GM12878 (cell line): ENCODE results near the gene TSC2. TPM values are rescaled to one million over a fixed set of nuclear protein-coding genes. Genes with fewer than 3 reads are reported as not detected.
"Not testable (repeated sequence)": the region's sequence is repeated elsewhere in the genome, so short reads cannot be mapped to it uniquely, and the experiment has no call there.

Experiments
- ATAC-seq: fragments of 200-7000 bp; cut with Tn5 transposase; 3 replicates; pipeline ENCODE4 v1.9.1; 2020; ENCODE audit warnings: mild to moderate bottlenecking, moderate library complexity
- BruUV-seq: library from RNA; stranded (reverse); fragments of 400-500 nt; replicated peaks from 2 replicates; lab custom pipeline; 2021; lab: Mats Ljungman, UMichigan
- CTCF ChIA-PET: fragments of 300-600 bp; sonication (Branson Sonifier 250); formaldehyde crosslinking; extraction: SDS; loops from one replicate; lab custom pipeline; 2021; ENCODE audit warnings: inconsistent platforms; lab: Yijun Ruan, JAX
- POLR2A ChIA-PET: fragments of 350-600 bp; formaldehyde crosslinking; extraction: SDS; loops from one replicate; lab custom pipeline; 2021; ENCODE audit warnings: inconsistent platforms; lab: Charles Lee
- RAD21 ChIA-PET: fragments of 300-600 bp; sonication (Branson Sonifier 250); formaldehyde crosslinking; loops from one replicate; lab custom pipeline; 2023; ENCODE audit warnings: antibody characterized with exemption; ENCODE audit not compliant: unreplicated experiment; lab: Charles Lee
- SMC1A ChIA-PET: fragments of 300-600 bp; sonication (Branson Sonifier 250); formaldehyde crosslinking; loops from one replicate; lab custom pipeline; 2023; ENCODE audit not compliant: unreplicated experiment, uncharacterized antibody; lab: Charles Lee
- DNase-seq: peaks from one replicate; pipeline ENCODE4 v3.0.0-alpha.2; 2011; ENCODE audit warnings: low read depth, low spot score
- FAIRE-seq: peaks from 3 replicates; lab custom pipeline; 2011; peaks lifted over from hg19 to GRCh38; lab: Jason Lieb, UNC
- H2AFZ ChIP-seq: 2 replicates; pipeline ENCODE4 v1.6.0; 2011; ENCODE audit warnings: low read depth, low read length, control low read depth; ENCODE audit not compliant: control insufficient read depth
- H3K27ac ChIP-seq: 2 replicates; pipeline ENCODE4 v1.5.1; 2011; ENCODE audit warnings: control low read depth; ENCODE audit not compliant: control insufficient read depth, insufficient read depth
- H3K27me3 ChIP-seq, 2 experiments: replicated peaks in 1 of 2; 2 replicates each; pipeline versions ENCODE4 v1.6.0 to v1.6.1; 2011; ENCODE audit warnings: low read length in 1 of 2; ENCODE audit not compliant: control insufficient read depth in 2 of 2, insufficient read depth in 2 of 2
- H3K36me3 ChIP-seq, 2 experiments: 2 replicates each; pipeline ENCODE4 v1.5.1; 2011; ENCODE audit warnings: low read length in 1 of 2; ENCODE audit not compliant: control insufficient read depth in 2 of 2, insufficient read depth in 2 of 2
- H3K4me1 ChIP-seq: 2 replicates; pipeline ENCODE4 v1.6.1; 2011; ENCODE audit warnings: mild to moderate bottlenecking, low read length, moderate library complexity, mixed read lengths; ENCODE audit not compliant: control insufficient read depth, insufficient read depth
- H3K4me2 ChIP-seq: 2 replicates; pipeline ENCODE4 v1.6.0; 2011; ENCODE audit warnings: control low read depth; ENCODE audit not compliant: control insufficient read depth, insufficient read depth
- H3K4me3 ChIP-seq: fragments of 200-600 bp; sonication (generic); 2 replicates; pipeline ENCODE4 v1.5.1; 2016
- H3K79me2 ChIP-seq: 2 replicates; pipeline ENCODE4 v1.6.0; 2011; ENCODE audit warnings: low read length; ENCODE audit not compliant: control insufficient read depth, insufficient read depth
- H3K9ac ChIP-seq: 2 replicates; pipeline ENCODE4 v1.8.0; 2011; ENCODE audit warnings: low read length, control low read depth, mixed read lengths; ENCODE audit not compliant: control insufficient read depth, insufficient read depth
- H3K9me3 ChIP-seq: replicated peaks from 3 replicates; pipeline ENCODE4 v1.5.1; 2011; ENCODE audit warnings: mild to moderate bottlenecking, low read length; ENCODE audit not compliant: control insufficient read depth, insufficient read depth
- H4K20me1 ChIP-seq: 2 replicates; pipeline ENCODE4 v1.6.0; 2011; ENCODE audit not compliant: control insufficient read depth, insufficient read depth
- IRF4 ChIP-seq: IDR thresholded peaks from 2 replicates; pipeline ENCODE4 v1.6.1; 2011; ENCODE audit warnings: low read depth, low read length
- RAD21 ChIP-seq: IDR thresholded peaks from 2 replicates; pipeline ENCODE4 v1.6.1; 2011; ENCODE audit warnings: mild to moderate bottlenecking, low read depth, low read length, moderate library complexity; ENCODE audit not compliant: insufficient read depth
- WGBS: methylation state at CpG from one replicate; pipeline ENCODE4 v1.1.6; 2016; ENCODE audit warnings: low lambda C conversion rate; ENCODE audit not compliant: insufficient replicate concordance, insufficient coverage; ENCODE audit errors: missing lambda C conversion rate; 5-methylcytosine and 5-hydroxymethylcytosine counted together
- in situ Hi-C: fragments of 300-500 bp; cut with MboI; formaldehyde crosslinking; loops from 9 replicates; pipeline ENCODE4 v1.14.3; 2018; ENCODE audit warnings: mixed read lengths
- intact Hi-C: fragments of 100-400 bp; cut with micrococcal nuclease; formaldehyde crosslinking; loops from one replicate; pipeline ENCODE4 v1.14.2; 2022; ENCODE audit not compliant: unreplicated experiment
- polyA plus RNA-seq, 11 experiments: library from polyadenylated mRNA; depleted of rRNA in 4 of 11; unstranded in 6 of 11; stranded (reverse) in 5 of 11; fragments of >200 nt; fragmentation: Nextera tagmentation in 4 of 11; fragmentation: Illumina TruSeq in 1 of 11; extraction: Ambion mirVana in 4 of 11; extraction: Trizol in 1 of 11; gene quantifications; 1 replicate in 1 of 11; 2 replicates in 10 of 11; pipeline versions ENCODE4 v1.2.1 to v1.2.3, GENCODE V29; 2011 to 2016; ENCODE audit warnings: inconsistent platforms in 2 of 11, missing spikeins in 2 of 11, low read depth in 1 of 11
- total RNA-seq, 4 experiments: library from RNA; depleted of rRNA in 3 of 4; stranded (reverse); fragments of >200 nt in 3 of 4; fragmentation: Illumina TruSeq in 1 of 4; extraction: Trizol in 1 of 4; gene quantifications; 2 replicates each; pipeline versions ENCODE4 v1.2.1 to v1.2.3, GENCODE V29; 2013 to 2021
- TF ChIP-seq, protein P1 (sequence below), 3 experiments: IDR thresholded peaks in 2 of 3; conservative IDR thresholded peaks in 1 of 3; 2 replicates each; pipeline ENCODE4 v1.5.1; 2011; ENCODE audit warnings: low read depth in 3 of 3, low read length in 3 of 3, mild to moderate bottlenecking in 3 of 3, control low read depth in 2 of 3, moderate library complexity in 2 of 3, inconsistent platforms in 1 of 3, mixed read lengths in 1 of 3; ENCODE audit not compliant: control insufficient read depth in 2 of 3, insufficient read depth in 1 of 3; ENCODE audit errors: extremely low read depth in 1 of 3

Gene TSC2
- total and polyA plus RNA-seq, 10 of the 15 experiments (the other 5 are each of a cell fraction or from before 2014, with no cell fraction given) = 1.6 to 77.0 (median 21.6) TPM

GRCh38 chr16:2117960-2118722 lies 70.4 kb downstream of the TSC2 start:
- ATAC-seq, in situ Hi-C loops, H3K27me3 ChIP-seq, H4K20me1 ChIP-seq, BruUV-seq, H3K4me3 ChIP-seq, H3K79me2 ChIP-seq, H3K9ac ChIP-seq, DNase-seq, POLR2A ChIA-PET, RAD21 ChIA-PET, FAIRE-seq, H3K4me2 ChIP-seq, H3K27ac ChIP-seq, H2AFZ ChIP-seq, CTCF ChIA-PET, H3K9me3 ChIP-seq, H3K4me1 ChIP-seq, SMC1A ChIA-PET, intact Hi-C loops, H3K36me3 ChIP-seq: not testable (repeated sequence)
- WGBS = 93% methylated on average over 9 of the region's 35 CpGs

DNA sequence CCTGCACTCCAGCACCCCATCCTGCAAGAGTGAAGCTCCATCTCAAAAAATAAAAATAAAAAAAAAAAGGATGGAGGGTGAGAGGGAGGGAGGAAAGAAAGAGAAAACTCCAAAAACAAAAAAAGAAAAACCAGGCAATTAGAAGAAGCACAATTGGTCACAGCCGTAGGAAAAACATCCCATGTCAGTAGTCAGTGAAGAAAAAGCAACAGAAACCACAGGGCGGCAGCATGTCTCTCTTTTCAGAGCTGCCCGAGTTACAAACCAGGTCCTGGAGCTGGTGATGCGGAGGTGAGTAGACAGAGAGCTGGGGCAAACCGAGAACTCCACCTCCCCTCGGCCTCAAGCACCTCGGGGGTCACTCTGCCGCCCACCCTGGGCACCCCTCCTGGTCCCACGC lies 73.5 kb downstream of the TSC2 start:
- BruUV-seq, H3K27ac ChIP-seq, intact Hi-C loops, H4K20me1 ChIP-seq, H3K9me3 ChIP-seq, H3K9ac ChIP-seq, in situ Hi-C loops, H3K4me3 ChIP-seq, H2AFZ ChIP-seq, H3K79me2 ChIP-seq, H3K4me2 ChIP-seq, H3K27me3 ChIP-seq, H3K4me1 ChIP-seq, H3K36me3 ChIP-seq, DNase-seq: not testable (repeated sequence)
- SMC1A ChIA-PET = interaction anchor here (0.7 to 1.2 kb wide), 6 partner anchors 15 to 130 kb away, joined by 3 to 4 read pairs (median 3); partner anchors contain the start of genes ECI1, PKD1 and TRAF7
- ATAC-seq (peak; percentile 89), FAIRE-seq (peak; percentile 35)
- CTCF ChIA-PET = interaction anchor here (0.6 to 1.2 kb wide), 12 partner anchors 15 to 258 kb away, joined by 3 to 14 read pairs (median 3); partner anchors contain the start of gene PKD1
- 3% methylated on average over 8 of the region's 9 CpGs for WGBS
- peak; percentile 33; the same call in 1 of the 2 replicates for TF ChIP-seq RAD21
- TF ChIP-seq, protein P1, sequence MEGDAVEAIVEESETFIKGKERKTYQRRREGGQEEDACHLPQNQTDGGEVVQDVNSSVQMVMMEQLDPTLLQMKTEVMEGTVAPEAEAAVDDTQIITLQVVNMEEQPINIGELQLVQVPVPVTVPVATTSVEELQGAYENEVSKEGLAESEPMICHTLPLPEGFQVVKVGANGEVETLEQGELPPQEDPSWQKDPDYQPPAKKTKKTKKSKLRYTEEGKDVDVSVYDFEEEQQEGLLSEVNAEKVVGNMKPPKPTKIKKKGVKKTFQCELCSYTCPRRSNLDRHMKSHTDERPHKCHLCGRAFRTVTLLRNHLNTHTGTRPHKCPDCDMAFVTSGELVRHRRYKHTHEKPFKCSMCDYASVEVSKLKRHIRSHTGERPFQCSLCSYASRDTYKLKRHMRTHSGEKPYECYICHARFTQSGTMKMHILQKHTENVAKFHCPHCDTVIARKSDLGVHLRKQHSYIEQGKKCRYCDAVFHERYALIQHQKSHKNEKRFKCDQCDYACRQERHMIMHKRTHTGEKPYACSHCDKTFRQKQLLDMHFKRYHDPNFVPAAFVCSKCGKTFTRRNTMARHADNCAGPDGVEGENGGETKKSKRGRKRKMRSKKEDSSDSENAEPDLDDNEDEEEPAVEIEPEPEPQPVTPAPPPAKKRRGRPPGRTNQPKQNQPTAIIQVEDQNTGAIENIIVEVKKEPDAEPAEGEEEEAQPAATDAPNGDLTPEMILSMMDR (IDR thresholded peaks at IDR 0.05 in 2 of 3, conservative IDR thresholded peaks at IDR 0.05 in 1 of 3; ENCODE audit: control insufficient read depth in 2 of 3, extremely low read depth in 1 of 3, insufficient read depth in 1 of 3, low read depth in 3 of 3, low read length in 3 of 3) = peak; percentile 26 to 49 (median 34); a peak in 4 of 6 replicates
- peak; percentile 72 for TF ChIP-seq IRF4
- RAD21 ChIA-PET = interaction anchor here (0.8 to 1.3 kb wide), 4 partner anchors 15 to 34 kb away, joined by 3 to 22 read pairs (median 4); partner anchors contain the start of genes PKD1 and TRAF7
- POLR2A ChIA-PET = interaction anchor here (1.5 kb wide), 1 partner anchor 19 kb away, joined by 3 read pairs; no protein-coding TSS in a partner anchor
